ENCODE measurements around the gene CD2AP.
"Not testable (repeated sequence)": the region's sequence is repeated elsewhere in the genome, so short reads cannot be mapped to it uniquely, and the experiment has no call there.

CD2AP gene

DNA sequence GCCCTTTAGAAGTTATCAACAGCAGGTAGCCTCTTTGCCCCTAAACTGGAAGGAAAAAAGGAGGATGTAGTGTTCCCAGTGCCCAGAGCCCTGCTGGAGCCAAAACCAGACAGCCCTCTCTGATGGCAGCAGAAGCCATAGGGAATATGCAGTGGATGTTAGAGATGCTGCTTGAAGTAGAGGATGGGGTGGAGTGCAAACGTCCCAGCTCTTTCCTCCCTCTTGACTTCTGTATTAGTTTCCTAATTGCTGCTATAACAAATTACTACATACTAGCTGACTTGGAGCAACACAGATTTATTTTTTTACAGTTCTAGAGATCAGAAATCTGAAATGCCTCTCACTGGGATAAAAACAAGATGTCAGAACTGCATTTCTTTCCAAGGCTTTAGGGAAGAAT lies 12.5 kb upstream of the CD2AP start:
- no peak for DNase-seq

DNA sequence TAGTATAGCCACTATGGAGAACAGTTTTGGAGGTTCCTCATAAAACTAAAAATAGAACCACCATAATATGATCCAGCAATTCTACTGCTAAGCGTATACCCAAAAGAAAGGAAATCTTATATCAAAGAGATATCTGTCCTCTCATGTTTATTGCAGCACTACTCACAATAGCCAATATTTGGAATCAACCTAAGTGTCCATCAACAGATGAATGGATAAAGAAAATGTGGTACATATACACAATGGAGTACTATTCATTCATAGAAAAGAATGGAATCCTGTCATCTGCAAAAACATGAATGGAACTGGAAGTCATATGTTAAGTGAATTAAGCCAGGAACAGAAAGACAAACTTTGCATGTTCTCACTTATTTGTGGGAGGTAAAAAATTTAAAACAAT lies 5.7 kb upstream of the CD2AP start:
- no peak for DNase-seq

DNA sequence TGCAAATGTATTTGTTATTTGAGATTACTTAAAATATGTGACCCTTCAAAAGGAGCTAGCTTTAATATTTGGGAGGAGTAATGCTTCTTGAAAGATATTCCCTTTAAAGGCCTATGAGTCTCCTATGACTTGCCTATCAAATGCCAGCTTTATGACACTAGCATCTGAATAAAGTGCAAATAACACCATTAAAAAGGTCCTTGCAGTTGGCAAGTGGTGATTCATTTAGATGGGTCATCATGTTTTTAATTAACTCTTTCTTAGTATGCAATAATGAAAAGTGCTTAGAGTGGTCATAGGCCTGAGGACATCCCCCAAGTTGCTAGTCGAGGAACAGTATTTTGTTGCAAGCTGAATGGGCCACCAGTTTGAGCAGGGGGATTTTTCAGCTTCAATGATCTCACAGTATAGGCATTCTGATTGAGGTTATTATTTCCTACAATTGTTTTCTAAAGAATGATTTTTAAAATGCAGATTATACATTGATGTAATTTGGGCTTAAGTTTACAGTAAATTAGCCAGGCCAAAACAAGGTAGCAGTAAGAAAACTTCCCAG lies 3.7 kb upstream of the CD2AP start:
- no peak for DNase-seq

DNA sequence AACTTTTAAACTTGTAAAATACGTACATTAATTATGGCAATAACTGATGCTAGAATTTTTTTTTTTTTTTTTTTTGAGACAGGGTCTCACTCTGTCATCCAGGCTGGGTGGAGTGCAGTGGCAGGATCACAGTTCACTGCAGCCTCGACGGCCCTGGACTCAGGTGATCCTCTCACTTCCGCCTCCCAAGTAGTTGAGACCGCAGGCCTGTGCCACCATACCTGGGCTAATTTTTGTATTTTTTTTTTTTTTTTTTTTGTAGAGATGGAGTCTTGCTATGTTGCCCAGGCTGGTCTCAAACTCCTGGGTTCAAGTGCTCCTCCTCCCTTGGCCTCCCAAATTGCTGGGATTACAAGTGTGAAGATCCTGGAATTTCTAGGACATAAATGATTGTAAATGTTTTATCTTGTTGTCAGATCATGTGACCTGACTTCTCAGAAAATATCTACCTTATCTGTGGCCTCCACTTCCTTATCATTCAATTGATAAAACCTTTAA lies 2.2 kb upstream of the CD2AP start:
- DNase-seq = no peak

DNA sequence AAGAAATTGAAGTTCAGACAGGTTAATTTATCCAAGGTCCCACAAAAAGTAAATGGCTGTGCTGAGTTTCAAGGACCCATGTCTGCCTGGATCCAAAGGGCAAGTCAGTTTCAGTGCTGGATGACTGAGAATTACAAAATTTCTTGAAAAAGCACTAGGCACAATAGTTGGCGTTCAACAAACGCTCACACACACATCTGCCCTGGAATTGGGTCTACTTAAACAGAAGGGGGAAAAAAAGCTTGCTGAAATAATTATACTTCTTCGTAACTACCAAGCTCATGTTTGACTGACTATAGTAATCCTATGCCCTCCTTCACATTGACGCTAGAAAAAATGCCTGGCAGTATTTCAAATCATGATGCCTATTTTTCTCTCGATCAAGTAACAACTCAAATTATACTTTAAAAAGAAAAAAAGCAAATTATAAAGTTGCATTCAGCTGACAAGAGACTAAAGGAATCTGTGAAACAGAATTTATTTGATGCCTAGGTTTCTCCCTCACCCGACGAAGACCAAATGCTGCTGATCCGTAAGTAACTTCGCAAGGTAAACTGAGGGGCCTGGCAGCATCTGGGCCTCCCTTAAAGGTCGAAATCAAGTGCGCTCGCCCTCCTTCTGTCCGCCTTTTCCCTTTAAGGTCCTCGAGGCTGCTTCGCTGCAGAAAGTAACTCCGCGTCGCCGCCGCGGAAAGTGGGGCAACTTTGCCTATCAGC lies 650 bp upstream of the CD2AP start:
- peak; percentile 42 for DNase-seq

DNA sequence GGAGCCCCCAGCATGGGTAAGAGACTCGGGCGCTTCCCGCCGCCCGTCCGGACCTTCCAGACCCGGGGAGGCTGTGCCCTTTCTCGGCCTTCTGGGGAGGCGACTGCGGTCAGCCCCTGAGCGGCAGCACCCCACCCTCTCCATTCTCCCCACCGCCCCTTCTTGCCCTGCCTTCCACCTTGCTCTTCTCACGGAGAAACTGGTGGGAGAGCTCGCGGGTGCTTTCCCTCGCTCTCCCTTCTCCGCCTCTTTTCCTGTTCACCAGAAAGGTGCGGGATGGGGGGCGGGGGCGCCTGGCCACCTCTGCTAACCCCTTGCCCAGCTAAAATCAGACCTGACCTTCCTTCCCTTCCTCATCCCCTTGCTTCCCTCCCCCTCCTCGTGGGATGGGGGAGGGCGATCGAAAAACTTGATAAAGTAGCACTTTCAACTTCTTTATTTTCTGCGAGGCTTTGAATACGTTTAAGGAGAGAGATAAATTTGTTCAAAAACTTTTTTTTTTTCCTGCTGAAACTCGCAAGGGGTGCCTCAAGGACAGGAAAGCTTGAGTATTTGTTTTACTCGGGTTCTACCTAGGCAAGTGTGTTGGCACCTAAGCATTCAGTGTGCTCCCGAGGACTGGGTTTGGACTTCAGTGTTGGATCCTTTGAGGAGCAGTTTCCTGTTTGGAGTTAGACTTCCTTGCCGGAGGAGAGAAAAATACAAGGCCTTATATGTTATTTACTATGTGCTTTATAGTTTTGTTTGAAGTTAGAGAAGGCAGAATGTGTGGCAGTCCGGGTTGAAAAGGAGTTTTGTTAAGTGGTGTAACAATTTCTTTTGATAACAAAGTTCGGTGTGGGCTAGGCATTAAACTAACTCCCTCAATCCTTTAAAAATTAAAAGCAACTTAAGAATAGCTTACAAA lies 897 bp downstream of the CD2AP start:
- DNase-seq = peak; percentile 79

DNA sequence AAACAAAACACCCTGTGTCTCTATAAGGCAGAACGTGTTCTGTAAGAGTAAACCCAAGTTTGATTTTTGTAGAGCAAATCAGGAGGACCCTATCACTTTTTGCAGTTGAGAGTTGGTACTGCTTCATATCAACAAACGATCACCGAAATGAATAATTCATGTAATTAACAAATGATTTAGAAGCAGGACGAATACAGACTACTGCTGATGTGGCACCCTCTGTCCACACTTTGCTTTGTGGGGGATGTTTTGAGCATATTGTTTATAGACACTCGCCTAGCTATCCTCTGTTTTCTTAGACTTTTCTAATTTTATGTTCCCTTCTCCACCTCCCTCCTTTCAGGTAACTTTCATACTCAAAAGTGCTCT lies 1.5 kb downstream of the CD2AP start:
- DNase-seq = peak; percentile 41

DNA sequence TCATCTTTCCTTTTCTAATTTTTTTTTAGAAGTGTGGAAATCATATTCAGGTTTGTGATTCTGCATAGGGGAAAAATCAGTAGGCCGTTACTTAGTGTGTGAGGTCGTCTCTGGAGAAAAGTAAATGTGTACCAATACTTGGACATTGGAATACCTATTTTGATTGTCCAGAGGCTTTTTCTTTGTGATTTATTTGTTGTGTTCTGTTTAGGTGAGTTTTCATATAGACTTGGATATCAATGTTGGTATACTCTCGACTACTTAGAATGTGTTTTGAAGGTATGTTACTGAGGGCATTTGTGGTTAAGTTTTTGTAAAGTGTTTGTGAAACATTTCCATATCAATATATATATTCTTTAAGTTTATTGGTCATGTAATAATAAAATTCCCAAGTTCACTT lies 2.3 kb downstream of the CD2AP start:
- no peak for DNase-seq

DNA sequence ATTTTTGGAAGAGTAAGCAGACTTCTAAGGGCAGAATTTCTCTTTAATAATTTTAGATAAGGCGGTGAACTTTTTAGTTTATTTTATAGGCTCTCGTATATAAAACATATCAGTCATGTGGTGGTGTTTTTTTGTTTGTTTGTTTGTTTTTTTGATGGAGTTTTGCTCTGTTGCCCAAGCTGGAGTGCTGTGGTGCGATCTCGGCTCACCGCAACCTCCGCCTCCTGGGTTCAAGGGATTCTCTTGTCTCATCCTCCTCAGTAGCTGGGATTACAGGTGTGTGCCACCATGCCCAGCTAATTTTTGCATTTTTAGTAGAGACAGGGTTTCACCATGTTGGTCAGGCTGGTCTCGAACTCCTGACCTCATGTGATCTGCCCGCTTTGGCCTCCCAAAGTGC lies 3.6 kb downstream of the CD2AP start:
- not testable (repeated sequence) for DNase-seq

DNA sequence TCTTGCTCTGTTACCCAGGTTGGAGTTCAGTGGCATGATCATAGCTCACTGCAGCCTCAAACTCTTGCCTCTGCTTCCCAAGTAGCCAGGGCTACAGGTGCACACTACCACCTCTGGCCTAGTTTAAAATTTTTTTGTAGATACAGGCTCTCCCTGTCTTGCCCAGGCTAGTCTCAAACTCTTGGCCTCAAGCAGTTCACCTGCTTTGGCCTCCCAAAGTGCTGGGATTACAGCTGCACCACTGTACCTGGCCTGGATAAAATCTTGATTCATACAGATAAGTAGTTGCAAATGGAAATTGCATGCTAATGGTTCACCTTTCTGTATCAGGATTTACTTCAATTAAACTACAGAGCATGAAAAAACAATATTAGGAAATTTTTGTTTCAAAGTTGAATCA lies 4.2 kb downstream of the CD2AP start:
- no peak for DNase-seq

DNA sequence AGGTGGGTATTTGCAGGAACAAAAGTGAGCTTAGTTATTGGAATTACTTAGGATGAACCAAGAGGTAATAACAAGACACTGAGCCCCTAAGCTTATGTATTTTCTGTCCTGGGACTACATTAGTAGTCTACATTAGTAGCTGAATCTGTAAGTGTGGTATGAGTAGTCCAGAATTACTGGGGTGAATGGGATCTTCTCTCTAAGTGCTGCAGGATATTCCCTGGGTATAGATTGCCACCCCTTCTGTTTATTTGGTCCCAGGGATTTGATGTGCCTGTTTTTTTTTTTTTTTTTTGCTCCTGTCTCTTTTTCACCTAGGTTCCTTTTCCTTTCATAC lies 5.9 kb downstream of the CD2AP start:
- no peak for DNase-seq

DNA sequence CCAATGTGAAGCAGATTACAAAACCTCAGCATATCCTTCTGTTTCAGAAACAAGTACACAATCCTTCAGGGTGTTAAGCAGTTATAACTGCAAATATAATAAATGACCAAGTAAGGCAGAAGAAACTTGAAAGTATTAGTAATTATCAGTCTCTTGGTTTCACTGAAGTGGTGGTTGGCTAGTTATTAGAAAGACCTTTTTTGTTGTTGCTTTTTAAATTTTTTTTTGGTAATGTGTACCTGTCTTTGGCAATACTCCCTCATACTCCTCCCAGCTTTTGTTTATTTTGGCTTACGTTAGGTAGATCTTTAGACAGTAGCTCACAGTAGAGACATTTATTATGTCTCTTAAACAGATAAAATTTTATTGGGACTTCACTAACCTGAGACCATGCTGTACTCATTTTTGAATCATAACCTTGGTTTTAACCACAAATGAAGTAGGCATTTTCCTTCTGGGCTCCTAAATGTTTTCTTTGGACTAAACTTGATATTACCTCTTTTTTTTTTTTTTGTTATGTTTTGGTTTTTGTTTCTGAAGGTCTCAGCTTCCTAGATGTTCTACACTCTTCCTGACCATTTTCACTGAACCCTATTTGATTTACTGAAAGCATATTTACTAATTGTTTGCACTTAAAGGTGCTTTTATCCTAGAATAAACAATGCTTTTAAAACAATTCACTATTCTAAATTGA lies 6.4 kb downstream of the CD2AP start:
- no peak for DNase-seq

DNA sequence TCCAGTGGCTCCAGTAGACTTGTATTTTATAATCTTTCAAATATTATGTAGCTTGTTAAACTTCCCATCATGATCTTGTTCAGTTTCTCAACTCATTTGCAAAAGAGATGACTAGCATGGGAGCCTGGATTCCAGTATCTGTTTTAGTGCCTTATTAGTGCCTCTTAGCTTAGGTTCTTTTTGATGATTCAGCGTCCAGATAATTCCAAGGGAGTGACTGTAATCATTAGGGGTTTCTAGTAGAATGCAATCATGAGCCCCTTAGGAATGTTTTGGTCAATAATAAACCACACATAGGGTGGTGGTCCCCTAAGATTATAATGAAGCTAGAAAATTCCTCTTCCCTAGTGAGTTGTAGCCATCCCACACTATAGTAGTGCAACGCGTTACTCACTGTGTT lies 7.0 kb downstream of the CD2AP start:
- no peak for DNase-seq

DNA sequence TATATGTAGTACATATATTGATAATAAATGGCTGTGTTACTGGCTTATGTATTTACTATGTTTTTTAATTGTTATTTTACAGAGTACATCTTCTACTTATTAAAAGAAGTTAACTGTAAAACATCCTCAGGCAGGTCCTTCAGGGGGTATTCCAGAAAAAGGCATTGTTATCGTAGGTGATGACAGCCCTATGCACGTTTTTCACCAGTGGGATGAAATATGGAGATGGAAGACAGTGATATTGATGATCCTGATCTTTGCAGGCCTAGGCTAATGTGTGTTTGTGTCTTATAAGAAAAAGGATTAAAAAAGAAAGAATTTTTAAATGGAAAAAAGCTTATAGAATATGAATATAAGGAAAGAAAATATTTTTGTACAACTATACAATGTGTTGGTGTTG lies 7.5 kb downstream of the CD2AP start:
- DNase-seq = no peak

DNA sequence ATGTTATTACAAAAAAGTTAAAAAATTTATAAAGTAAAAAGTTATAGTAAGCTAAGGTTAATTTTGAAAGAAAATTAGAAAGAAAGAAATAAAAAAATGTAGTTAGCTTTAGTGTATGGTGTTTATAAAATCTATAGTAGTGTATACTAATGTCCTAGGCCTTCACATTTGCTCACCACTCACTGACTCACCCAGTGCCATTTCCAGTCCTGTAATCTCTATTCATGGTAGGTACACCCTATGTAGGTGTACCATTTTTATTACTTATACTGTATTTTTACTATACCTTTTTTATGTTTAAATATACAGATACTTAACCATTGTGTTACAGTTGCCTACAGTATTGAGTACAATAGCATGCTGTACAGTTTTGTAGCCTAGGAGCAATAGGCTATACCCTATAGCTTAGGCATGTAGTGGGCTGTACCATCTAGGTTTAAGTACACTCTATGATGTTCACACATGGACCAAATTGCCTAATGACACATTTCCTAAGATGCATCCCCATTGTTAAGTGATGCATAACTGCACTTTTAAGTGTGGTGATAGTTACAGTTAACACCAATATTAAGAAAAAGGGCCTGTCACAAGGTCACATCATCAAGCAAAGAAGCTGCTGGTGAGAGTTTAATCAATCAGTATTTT lies 8.0 kb downstream of the CD2AP start:
- no peak for DNase-seq

DNA sequence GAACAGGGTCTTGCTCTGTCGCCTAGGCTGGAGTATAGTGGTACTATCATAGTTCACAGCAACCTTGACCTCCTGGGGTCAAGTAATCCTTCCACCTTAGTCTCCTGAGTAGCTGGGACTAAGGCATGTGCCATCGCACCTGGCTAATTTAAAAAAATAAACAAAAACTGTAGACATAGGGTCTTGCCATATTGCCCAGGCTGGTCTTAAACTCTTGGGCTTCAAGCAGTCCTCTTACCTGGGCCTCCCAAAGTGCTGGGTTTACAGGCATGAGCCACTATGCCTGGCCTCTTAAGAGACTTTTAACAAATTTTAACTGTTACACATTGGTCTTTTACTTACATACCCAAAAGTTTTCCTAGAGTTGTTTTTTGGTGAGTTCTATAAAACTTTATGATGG lies 12.4 kb downstream of the CD2AP start:
- DNase-seq = no peak

DNA sequence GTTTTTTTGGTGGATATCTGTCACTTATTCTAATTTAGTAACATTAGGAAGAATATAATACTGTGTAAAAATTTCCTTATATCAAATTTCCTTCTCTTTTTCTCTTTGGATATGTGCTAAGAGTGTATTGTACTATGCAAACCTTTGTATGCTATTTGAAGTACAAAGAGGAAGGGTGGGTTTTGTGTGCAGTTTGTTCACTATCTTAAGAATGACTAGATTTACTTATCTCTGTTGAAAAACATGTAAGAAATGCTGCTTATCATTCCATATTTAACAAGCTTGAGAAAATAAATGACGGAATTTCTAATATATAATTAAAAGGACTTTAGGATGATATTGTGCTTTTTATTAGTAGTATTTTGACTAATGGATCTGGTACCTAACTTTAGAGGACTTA lies 13.1 kb downstream of the CD2AP start:
- peak; percentile 58 for DNase-seq

DNA sequence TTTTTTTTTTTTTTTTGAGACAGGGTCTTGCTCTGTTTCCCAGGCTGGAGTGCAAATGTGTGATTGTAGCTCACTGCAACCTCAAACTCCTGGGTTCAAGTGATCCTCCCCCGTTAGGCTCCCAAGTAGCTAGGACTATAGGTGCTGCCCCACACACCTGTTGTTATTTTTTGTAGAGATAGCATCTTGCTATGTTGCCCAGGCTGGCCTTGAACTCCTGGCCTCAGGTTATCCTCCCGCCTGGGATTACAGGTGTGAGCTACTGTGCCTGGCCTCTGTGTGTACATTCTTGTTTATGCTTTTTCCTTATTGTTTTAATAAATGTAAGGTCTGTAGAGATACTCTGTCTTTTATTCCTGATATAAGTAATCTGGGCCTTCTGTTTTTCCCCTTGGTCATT lies 14.8 kb downstream of the CD2AP start:
- DNase-seq = no peak

DNA sequence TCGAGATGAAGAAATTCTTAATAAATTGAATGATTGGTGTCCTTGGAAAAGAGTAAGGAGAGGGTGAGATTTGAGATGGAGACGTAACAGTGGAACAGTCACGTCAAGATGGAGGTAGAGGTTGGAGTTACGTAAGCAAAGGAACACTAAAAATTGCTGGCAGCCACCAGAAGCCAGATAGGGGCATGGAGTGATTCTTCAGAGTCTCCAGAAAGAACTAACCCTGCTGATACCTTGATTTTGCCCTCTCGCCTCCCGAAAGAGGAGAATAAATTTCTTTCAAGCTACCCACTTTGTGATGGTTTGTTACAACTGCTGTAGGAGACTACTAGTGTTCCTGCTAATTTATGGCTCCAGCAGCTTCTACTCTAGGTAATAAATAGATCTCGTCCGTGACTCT lies 17.6 kb downstream of the CD2AP start:
- DNase-seq = no peak

DNA sequence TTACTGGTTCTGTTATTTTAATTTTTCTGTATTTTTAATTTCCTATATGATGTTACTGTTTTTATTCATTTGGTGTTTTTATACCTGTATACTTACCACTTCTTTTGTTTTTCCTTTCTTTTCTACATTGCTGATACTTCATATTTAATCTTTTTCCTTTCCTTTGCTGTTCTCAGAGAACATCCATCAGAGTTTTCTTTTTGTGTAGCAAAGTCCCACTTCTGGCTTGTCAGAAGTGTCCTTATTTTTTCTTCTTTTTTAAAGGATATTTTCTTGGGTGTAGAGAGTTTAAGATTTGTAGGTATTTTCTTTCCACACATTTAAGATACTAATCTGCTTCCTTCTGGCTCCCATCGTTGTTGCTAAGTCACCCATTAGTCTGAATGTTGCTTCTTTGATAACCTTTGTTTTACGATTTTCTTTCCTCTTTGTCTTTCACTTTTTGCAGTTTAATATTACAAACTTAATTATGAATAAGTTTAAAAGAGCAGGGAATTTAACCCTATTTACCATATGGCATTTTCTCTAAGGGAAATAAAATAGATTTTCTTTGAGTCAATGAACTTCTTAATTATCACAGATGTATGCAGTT lies 18.5 kb downstream of the CD2AP start:
- no peak for DNase-seq

DNA sequence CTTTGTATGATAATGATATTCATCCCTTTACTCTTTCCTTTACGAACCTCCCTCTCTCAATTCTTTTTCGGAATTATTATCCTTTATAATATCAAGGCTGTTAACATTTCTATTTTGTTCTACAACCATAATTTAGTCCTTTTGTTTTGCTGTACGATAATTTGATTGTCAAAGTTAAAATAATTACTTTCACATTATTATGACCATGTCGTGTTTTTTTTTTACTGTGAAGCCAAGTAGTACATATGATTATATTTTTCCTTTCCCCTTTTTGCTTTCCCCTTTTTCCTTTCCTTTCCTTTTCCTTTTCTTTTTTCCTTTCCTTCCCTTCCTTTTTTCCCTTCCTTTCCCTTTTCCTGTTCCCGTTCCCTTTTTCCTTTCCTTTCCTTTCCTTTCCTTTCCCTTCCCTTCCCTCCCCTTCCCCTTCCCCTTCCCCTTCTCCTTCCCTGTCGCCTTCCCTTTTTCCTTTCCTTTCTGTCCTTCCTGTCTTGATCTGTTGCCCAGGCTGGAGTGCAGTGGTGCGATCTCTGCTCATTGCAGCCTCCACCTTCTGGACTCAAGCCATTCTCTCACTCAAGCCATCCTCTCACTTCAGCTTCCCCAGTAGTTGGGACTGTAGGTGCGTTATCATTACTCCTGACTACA lies 19.5 kb downstream of the CD2AP start:
- no peak for DNase-seq

DNA sequence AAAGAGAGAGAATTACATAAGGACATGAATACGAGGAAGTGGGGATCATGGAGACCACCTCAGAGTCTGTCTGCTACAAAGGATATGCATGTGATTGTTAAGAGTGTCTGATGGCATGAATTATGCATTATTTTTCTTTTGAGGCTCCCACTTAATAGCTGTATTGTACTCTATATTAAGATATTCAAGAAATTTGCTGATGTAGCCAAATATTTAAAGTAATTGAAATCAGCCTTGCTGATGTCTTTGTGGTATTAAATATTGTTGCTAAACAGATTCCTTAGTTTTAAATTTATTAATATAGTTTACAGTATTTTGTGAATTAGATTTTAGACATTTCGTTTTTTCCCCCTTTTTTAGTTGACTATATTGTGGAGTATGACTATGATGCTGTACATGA lies 25.3 kb downstream of the CD2AP start:
- DNase-seq = no peak
